ENCODE measurements around the gene ETV6. TPM values are rescaled to one million over a fixed set of nuclear protein-coding genes. Genes with fewer than 3 reads are reported as not detected.

The ETV6 gene
- total RNA-seq, 2 experiments from 2014 or later = 28.5 to 30.2 TPM

GRCh38 chr12:11684393-11684792 is 34.9 kb downstream of the ETV6 start:
- no peak for TF ChIP-seq CTCF (IDR thresholded peaks at IDR 0.05)
- H3K27me3 Mint-ChIP-seq = no peaks in the 10 kb centered on the region
- Histone ChIP-seq H3K4me3 (ENCODE audit: low read length) (no peak overlapping the region), H3K9me3 (ENCODE audit: control insufficient read depth in 1 of 2, insufficient read depth in 1 of 2, low read length in 2 of 2) (no peaks in the 10 kb centered on the region), H3K4me1 (ENCODE audit: insufficient read depth, low read length) (peaks cover 10% of the 10 kb centered on the region), H3K27ac (ENCODE audit: low read depth in 1 of 2, low read length in 2 of 2) (no peak overlapping the region), H3K27me3 (ENCODE audit: control insufficient read depth in 1 of 2, insufficient read depth in 2 of 2, low read length in 2 of 2) (no peaks in the 10 kb centered on the region), H3K36me3 (ENCODE audit: insufficient read depth, low read length) (no peaks in the 10 kb centered on the region)
- CTCF ChIA-PET = interaction anchor here (1.2 kb wide), 1 partner anchor 14 kb away, joined by 4 read pairs; no protein-coding TSS in a partner anchor
- peaks cover 60% of the 10 kb centered on the region for H3K4me1 Mint-ChIP-seq (ENCODE audit: low read depth)
- H3K9me3 Mint-ChIP-seq = no peaks in the 10 kb centered on the region
- H3K27ac Mint-ChIP-seq = no peak overlapping the region
- DNase-seq (no peak), ATAC-seq (ENCODE audit: poor library complexity) (no peak)
- H3K4me3 Mint-ChIP-seq = no peak overlapping the region
- intact Hi-C loops (cut with DNase I, micrococcal nuclease) = no loop called here
- POLR2A ChIA-PET = no interaction called here
- peaks cover 5% of the 10 kb centered on the region for H3K36me3 Mint-ChIP-seq (ENCODE audit: low read depth)

GRCh38 chr12:11684811-11685210 is 35.3 kb downstream of the ETV6 start:
- DNase-seq = no peak
- Histone ChIP-seq H3K9me3 (ENCODE audit: control insufficient read depth in 1 of 2, insufficient read depth in 1 of 2, low read length in 2 of 2) (no peaks in the 10 kb centered on the region), H3K4me1 (ENCODE audit: insufficient read depth, low read length) (peaks cover 10% of the 10 kb centered on the region), H3K4me3 (ENCODE audit: low read length) (no peak overlapping the region), H3K27me3 (ENCODE audit: control insufficient read depth in 1 of 2, insufficient read depth in 2 of 2, low read length in 2 of 2) (no peaks in the 10 kb centered on the region), H3K36me3 (ENCODE audit: insufficient read depth, low read length) (no peaks in the 10 kb centered on the region), H3K27ac (ENCODE audit: low read depth in 1 of 2, low read length in 2 of 2) (no peak overlapping the region)
- CTCF ChIA-PET = interaction anchor here (1.2 kb wide), 1 partner anchor 15 kb away, joined by 4 read pairs; no protein-coding TSS in a partner anchor
- POLR2A ChIA-PET = no interaction called here
- no peak for TF ChIP-seq CTCF (IDR thresholded peaks at IDR 0.05)
- no peaks in the 10 kb centered on the region for H3K9me3 Mint-ChIP-seq
- no peaks in the 10 kb centered on the region for H3K27me3 Mint-ChIP-seq
- peaks cover under 1% of the 10 kb centered on the region for H3K36me3 Mint-ChIP-seq (ENCODE audit: low read depth)
- intact Hi-C loops (cut with DNase I, micrococcal nuclease) = no loop called here
- no peak overlapping the region for H3K27ac Mint-ChIP-seq
- no peak for ATAC-seq (ENCODE audit: poor library complexity)
- peaks cover 56% of the 10 kb centered on the region for H3K4me1 Mint-ChIP-seq (ENCODE audit: low read depth)
- no peak overlapping the region for H3K4me3 Mint-ChIP-seq

GRCh38 chr12:11685316-11685715 is 35.8 kb downstream of the ETV6 start:
- Mint-ChIP-seq H3K4me1 (ENCODE audit: low read depth) (peaks cover 56% of the 10 kb centered on the region), H3K27ac (no peak overlapping the region), H3K9me3 (no peaks in the 10 kb centered on the region), H3K27me3 (no peaks in the 10 kb centered on the region), H3K4me3 (no peak overlapping the region), H3K36me3 (ENCODE audit: low read depth) (no peaks in the 10 kb centered on the region)
- ATAC-seq (ENCODE audit: poor library complexity) (no peak), DNase-seq (peak in 2 of 14 experiments; percentile 17 to 21)
- Histone ChIP-seq H3K27me3 (ENCODE audit: control insufficient read depth in 1 of 2, insufficient read depth in 2 of 2, low read length in 2 of 2) (no peaks in the 10 kb centered on the region), H3K4me1 (ENCODE audit: insufficient read depth, low read length) (peaks cover 10% of the 10 kb centered on the region), H3K4me3 (ENCODE audit: low read length) (no peak overlapping the region), H3K36me3 (ENCODE audit: insufficient read depth, low read length) (no peaks in the 10 kb centered on the region), H3K9me3 (ENCODE audit: control insufficient read depth in 1 of 2, insufficient read depth in 1 of 2, low read length in 2 of 2) (no peaks in the 10 kb centered on the region), H3K27ac (ENCODE audit: low read depth in 1 of 2, low read length in 2 of 2) (no peak overlapping the region)
- intact Hi-C loops (cut with DNase I, micrococcal nuclease) = no loop called here
- CTCF ChIA-PET = interaction anchor here (1.2 kb wide), 1 partner anchor 15 kb away, joined by 4 read pairs; no protein-coding TSS in a partner anchor
- TF ChIP-seq CTCF (IDR thresholded peaks at IDR 0.05) = no peak
- POLR2A ChIA-PET = no interaction called here
